Neural cell (in vitro differentiated cells): Measurements from ENCODE around the gene LRRC4B. TPM values are rescaled to one million over a fixed set of nuclear protein-coding genes. Genes with fewer than 3 reads are reported as not detected.
A peak's percentile ranks its signal among the peaks of the same experiment; 100 is the strongest.
"Not testable (repeated sequence)": the region's sequence is repeated elsewhere in the genome, so short reads cannot be mapped to it uniquely, and the experiment has no call there.

Source experiments
- H2AFZ ChIP-seq: fragments of 200-600, 300-800 bp; sonication (generic), shearing (Covaris generic); 2 replicates; pipeline ENCODE4 v1.6.0; 2014; ENCODE audit warnings: low read depth, mild to moderate bottlenecking, antibody characterized with exemption, low read length, moderate library complexity
- H3F3A ChIP-seq: fragments of 200-600 bp; shearing (Covaris generic); 2 replicates; pipeline ENCODE4 v1.6.1; 2016; ENCODE audit warnings: mild to moderate bottlenecking, moderate library complexity, mixed read lengths, antibody characterized with exemption, low read length; ENCODE audit not compliant: insufficient read depth, poor library complexity, severe bottlenecking
- H3K27ac ChIP-seq: fragments of 200-600, 300-800 bp; sonication (generic), shearing (Covaris generic); 2 replicates; pipeline ENCODE4 v1.5.1; 2014; ENCODE audit warnings: mild to moderate bottlenecking, low read length, moderate library complexity
- H3K27me3 ChIP-seq: fragments of 300-800, 200-600 bp; sonication (generic), shearing (Covaris generic); 2 replicates; pipeline ENCODE4 v1.6.0; 2014; ENCODE audit warnings: mild to moderate bottlenecking, low read depth, low read length, moderate library complexity; ENCODE audit not compliant: insufficient read depth
- H3K36me3 ChIP-seq: fragments of 300-800, 200-600 bp; sonication (generic), shearing (Covaris generic); 2 replicates; pipeline ENCODE4 v1.5.1; 2014; ENCODE audit warnings: mild to moderate bottlenecking, antibody characterized with exemption, low read length, moderate library complexity; ENCODE audit not compliant: insufficient read depth
- H3K4me2 ChIP-seq: fragments of 300-800, 200-600 bp; sonication (generic), shearing (Covaris generic); 2 replicates; pipeline ENCODE4 v1.6.0; 2014; ENCODE audit warnings: mild to moderate bottlenecking, low read length
- H3K4me3 ChIP-seq: fragments of 300-800, 200-600 bp; sonication (generic), shearing (Covaris generic); 2 replicates; pipeline ENCODE4 v1.5.1; 2014; ENCODE audit warnings: mild to moderate bottlenecking, low read length, moderate library complexity
- H3K79me2 ChIP-seq: fragments of 200-600 bp; shearing (Covaris generic); replicated peaks from 2 replicates; pipeline ENCODE4 v1.6.0; 2014; ENCODE audit warnings: mild to moderate bottlenecking, low read length, moderate library complexity; ENCODE audit not compliant: insufficient read depth
- H3K9ac ChIP-seq: fragments of 300-800, 200-600 bp; sonication (generic), shearing (Covaris generic); 2 replicates; pipeline ENCODE4 v1.6.1; 2016; ENCODE audit warnings: mild to moderate bottlenecking, low read length, mixed read lengths
- H3K9me2 ChIP-seq: fragments of 200-600 bp; shearing (Covaris generic); 2 replicates; pipeline ENCODE4 v1.6.1; 2016; ENCODE audit warnings: mild to moderate bottlenecking, low read length, mixed read lengths; ENCODE audit not compliant: insufficient read depth
- H3K9me3 ChIP-seq: fragments of 200-600, 300-800 bp; sonication (generic), shearing (Covaris generic); 2 replicates; pipeline ENCODE4 v1.6.1; 2016; ENCODE audit warnings: mild to moderate bottlenecking, mixed run types, low read length, moderate library complexity, mixed read lengths
- H4K20me1 ChIP-seq: fragments of 200-600 bp; shearing (Covaris generic); 2 replicates; pipeline ENCODE4 v1.6.1; 2016; ENCODE audit warnings: mild to moderate bottlenecking, mixed run types; ENCODE audit not compliant: insufficient read depth
- EP300 ChIP-seq: fragments of 450-650 bp; conservative IDR thresholded peaks from 2 replicates; pipeline ENCODE4 v1.6.1; 2014; ENCODE audit warnings: antibody characterized with exemption, mild to moderate bottlenecking, moderate library complexity; ENCODE audit not compliant: poor library complexity, severe bottlenecking
- EZH2 ChIP-seq: fragments of 200-600, 300-800 bp; shearing (Covaris generic), sonication (generic); IDR thresholded peaks from 2 replicates; pipeline ENCODE4 v1.6.1; 2014; ENCODE audit warnings: antibody characterized with exemption, low read length, borderline replicate concordance, mild to moderate bottlenecking; ENCODE audit not compliant: insufficient read depth, poor library complexity, severe bottlenecking
- MXI1 ChIP-seq: fragments of 450-650 bp; conservative IDR thresholded peaks from 2 replicates; pipeline ENCODE4 v1.6.1; 2014; ENCODE audit warnings: antibody characterized with exemption, mild to moderate bottlenecking; ENCODE audit not compliant: poor library complexity, severe bottlenecking
- POLR2AphosphoS5 ChIP-seq: IDR thresholded peaks from 2 replicates; pipeline ENCODE4 v1.6.1; 2012
- RAD21 ChIP-seq: fragments of 450-650 bp; conservative IDR thresholded peaks from 2 replicates; pipeline ENCODE4 v1.6.1; 2014; ENCODE audit warnings: antibody characterized with exemption, mild to moderate bottlenecking, moderate library complexity
- SMC3 ChIP-seq: fragments of 450-650 bp; conservative IDR thresholded peaks from 2 replicates; pipeline ENCODE4 v1.6.1; 2014; ENCODE audit warnings: antibody characterized with exemption, mild to moderate bottlenecking, moderate library complexity; ENCODE audit not compliant: poor library complexity
- TAF1 ChIP-seq: IDR thresholded peaks from 2 replicates; pipeline ENCODE4 v1.6.1; 2012; ENCODE audit warnings: low read depth
- polyA plus RNA-seq: library from polyadenylated mRNA; depleted of rRNA; stranded (reverse); fragments of >200 nt; gene quantifications from 2 replicates; pipeline ENCODE4 v1.2.3, GENCODE V29; 2014
- TF ChIP-seq, protein P1 (sequence below): IDR thresholded peaks from 2 replicates; pipeline ENCODE4 v1.6.1; 2012; ENCODE audit warnings: borderline replicate concordance
- TF ChIP-seq, protein P2 (sequence below): fragments of 450-650 bp; IDR thresholded peaks from 2 replicates; pipeline ENCODE4 v1.5.1; 2014; ENCODE audit warnings: antibody characterized with exemption, mild to moderate bottlenecking, moderate library complexity; ENCODE audit not compliant: poor library complexity, severe bottlenecking

The LRRC4B gene
- polyA plus RNA-seq, 1 donor from 2014 or later: 83.1 TPM

DNA sequence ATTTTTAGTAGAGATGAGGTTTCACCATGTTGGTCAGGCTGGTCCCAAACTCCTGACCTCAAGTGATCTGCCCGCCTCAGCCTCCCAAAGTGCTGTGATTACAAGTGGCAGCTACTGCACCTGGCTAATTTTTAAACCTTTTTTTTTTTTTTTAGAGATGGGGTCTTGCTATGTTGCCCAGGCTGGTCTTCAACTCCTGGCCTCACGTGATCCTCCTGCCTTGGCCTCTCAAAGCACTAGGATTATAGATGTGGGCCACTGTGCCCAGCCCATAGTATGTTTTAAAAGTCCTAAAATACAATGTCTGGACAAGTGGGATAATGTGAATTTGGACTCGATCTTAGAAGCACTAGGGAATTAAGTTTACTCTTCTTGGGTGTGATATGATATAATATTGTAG is 8.5 kb upstream of the LRRC4B start:
- H3K79me2 ChIP-seq, H3F3A ChIP-seq, H3K4me2 ChIP-seq, H3K27ac ChIP-seq, H3K9me3 ChIP-seq, H3K36me3 ChIP-seq, H3K9me2 ChIP-seq, H3K27me3 ChIP-seq, H4K20me1 ChIP-seq, H2AFZ ChIP-seq, H3K9ac ChIP-seq, H3K4me3 ChIP-seq: not testable (repeated sequence)

DNA sequence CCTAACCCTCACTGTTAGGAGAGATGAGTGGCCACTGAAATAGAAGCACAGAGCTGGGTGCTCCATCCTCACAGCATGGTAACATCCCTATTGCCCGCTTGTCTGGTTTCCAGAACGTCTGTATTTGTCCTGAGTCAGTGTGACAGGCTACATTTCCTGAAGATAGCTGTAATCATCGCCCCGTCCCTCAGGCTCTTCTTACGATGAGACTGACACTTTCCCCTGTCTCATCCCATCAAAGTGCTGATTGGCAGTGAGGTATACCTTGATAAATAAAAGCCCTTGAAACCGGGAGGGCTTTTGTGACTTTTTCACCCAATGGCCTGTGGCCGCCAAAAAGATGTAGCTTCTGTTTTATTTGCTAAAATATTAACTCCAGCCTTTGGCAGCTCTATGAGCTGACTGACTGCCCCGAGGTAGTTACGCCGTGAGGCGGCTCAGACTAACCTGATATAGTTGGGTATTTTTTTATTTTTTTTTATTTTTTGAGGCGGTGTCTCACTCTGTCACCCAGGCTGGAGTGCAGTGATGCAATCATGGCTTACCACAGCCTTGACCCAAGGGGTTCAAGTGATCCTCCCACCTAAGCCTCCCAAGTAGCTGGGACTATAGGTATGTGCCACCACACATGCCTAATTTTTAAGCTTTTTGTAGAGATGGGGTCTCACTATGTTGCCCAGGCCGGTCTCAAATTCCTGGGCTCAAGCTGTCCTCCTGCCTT is 5.7 kb upstream of the LRRC4B start:
- peaks cover 5% of the 10 kb centered on the region for H3F3A ChIP-seq
- H3K9me3 ChIP-seq: no peaks in the 10 kb centered on the region
- no peak overlapping the region for H3K27ac ChIP-seq
- H3K4me3 ChIP-seq: no peak overlapping the region
- H3K4me2 ChIP-seq: no peak overlapping the region
- H3K27me3 ChIP-seq: no peaks in the 10 kb centered on the region
- no peaks in the 10 kb centered on the region for H3K9me2 ChIP-seq
- no peak overlapping the region for H3K9ac ChIP-seq
- no peaks in the 10 kb centered on the region for H3K36me3 ChIP-seq
- TF ChIP-seq RAD21 (no peak), POLR2AphosphoS5 (no peak), EP300 (peak; percentile 14)
- H2AFZ ChIP-seq: no peak overlapping the region
- no peaks in the 10 kb centered on the region for H4K20me1 ChIP-seq
- H3K79me2 ChIP-seq: no peaks in the 10 kb centered on the region

DNA sequence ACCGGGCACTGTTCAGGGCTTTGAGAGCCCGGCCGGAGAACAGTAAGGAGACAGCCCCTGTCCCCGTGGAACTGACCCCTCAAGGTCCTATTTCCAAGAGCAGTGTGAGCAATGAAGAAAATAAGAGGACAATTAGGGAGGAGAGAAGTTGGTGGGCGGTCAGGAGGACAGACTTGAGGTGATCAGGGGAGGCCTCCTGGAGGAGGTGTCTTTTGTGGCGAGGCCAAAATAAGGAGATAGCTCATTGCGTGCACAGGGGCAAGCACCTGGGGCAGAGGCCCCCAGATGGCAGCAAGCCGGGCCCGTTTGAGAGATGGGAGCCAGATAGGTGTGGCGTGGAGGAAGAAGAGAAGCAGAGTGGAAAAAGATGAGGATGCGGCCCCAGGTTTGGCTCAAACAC is 2.8 kb upstream of the LRRC4B start:
- H4K20me1 ChIP-seq: peaks cover 8% of the 10 kb centered on the region
- peaks cover 15% of the 10 kb centered on the region for H3K79me2 ChIP-seq
- no peaks in the 10 kb centered on the region for H3K27me3 ChIP-seq
- peaks cover 5% of the 10 kb centered on the region for H3F3A ChIP-seq
- no peaks in the 10 kb centered on the region for H3K9me2 ChIP-seq
- H3K36me3 ChIP-seq: no peaks in the 10 kb centered on the region
- H3K9me3 ChIP-seq: no peaks in the 10 kb centered on the region
- H2AFZ ChIP-seq: no peak overlapping the region
- H3K4me3 ChIP-seq: no peak overlapping the region
- no peak overlapping the region for H3K9ac ChIP-seq
- no peak overlapping the region for H3K27ac ChIP-seq
- TF ChIP-seq EP300: no peak
- no peak for TF ChIP-seq POLR2AphosphoS5
- no peak for TF ChIP-seq MXI1
- TF ChIP-seq TAF1: no peak
- TF ChIP-seq EZH2: no peak
- no peak for TF ChIP-seq SMC3
- no peak for TF ChIP-seq RAD21
- TF ChIP-seq, protein P1, sequence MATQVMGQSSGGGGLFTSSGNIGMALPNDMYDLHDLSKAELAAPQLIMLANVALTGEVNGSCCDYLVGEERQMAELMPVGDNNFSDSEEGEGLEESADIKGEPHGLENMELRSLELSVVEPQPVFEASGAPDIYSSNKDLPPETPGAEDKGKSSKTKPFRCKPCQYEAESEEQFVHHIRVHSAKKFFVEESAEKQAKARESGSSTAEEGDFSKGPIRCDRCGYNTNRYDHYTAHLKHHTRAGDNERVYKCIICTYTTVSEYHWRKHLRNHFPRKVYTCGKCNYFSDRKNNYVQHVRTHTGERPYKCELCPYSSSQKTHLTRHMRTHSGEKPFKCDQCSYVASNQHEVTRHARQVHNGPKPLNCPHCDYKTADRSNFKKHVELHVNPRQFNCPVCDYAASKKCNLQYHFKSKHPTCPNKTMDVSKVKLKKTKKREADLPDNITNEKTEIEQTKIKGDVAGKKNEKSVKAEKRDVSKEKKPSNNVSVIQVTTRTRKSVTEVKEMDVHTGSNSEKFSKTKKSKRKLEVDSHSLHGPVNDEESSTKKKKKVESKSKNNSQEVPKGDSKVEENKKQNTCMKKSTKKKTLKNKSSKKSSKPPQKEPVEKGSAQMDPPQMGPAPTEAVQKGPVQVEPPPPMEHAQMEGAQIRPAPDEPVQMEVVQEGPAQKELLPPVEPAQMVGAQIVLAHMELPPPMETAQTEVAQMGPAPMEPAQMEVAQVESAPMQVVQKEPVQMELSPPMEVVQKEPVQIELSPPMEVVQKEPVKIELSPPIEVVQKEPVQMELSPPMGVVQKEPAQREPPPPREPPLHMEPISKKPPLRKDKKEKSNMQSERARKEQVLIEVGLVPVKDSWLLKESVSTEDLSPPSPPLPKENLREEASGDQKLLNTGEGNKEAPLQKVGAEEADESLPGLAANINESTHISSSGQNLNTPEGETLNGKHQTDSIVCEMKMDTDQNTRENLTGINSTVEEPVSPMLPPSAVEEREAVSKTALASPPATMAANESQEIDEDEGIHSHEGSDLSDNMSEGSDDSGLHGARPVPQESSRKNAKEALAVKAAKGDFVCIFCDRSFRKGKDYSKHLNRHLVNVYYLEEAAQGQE: no peak
- TF ChIP-seq, protein P2, sequence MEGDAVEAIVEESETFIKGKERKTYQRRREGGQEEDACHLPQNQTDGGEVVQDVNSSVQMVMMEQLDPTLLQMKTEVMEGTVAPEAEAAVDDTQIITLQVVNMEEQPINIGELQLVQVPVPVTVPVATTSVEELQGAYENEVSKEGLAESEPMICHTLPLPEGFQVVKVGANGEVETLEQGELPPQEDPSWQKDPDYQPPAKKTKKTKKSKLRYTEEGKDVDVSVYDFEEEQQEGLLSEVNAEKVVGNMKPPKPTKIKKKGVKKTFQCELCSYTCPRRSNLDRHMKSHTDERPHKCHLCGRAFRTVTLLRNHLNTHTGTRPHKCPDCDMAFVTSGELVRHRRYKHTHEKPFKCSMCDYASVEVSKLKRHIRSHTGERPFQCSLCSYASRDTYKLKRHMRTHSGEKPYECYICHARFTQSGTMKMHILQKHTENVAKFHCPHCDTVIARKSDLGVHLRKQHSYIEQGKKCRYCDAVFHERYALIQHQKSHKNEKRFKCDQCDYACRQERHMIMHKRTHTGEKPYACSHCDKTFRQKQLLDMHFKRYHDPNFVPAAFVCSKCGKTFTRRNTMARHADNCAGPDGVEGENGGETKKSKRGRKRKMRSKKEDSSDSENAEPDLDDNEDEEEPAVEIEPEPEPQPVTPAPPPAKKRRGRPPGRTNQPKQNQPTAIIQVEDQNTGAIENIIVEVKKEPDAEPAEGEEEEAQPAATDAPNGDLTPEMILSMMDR: no peak
- H3K4me2 ChIP-seq: no peak overlapping the region
